ENCODE measurements around the gene LKAAEAR1. TPM values are rescaled to one million over a fixed set of nuclear protein-coding genes. Genes with fewer than 3 reads are reported as not detected.
"Not testable (repeated sequence)": the region's sequence is repeated elsewhere in the genome, so short reads cannot be mapped to it uniquely, and the experiment has no call there.

The LKAAEAR1 gene
- total RNA-seq, 1 donor: 0.72 TPM

- Histone ChIP-seq H3K4me1 (ENCODE audit: insufficient read depth, low read length) (no peaks in the 10 kb centered on the region), H3K36me3 (ENCODE audit: insufficient read depth, low read length) (no peaks in the 10 kb centered on the region), H3K27me3 (ENCODE audit: insufficient read depth, low read length) (peaks cover 7% of the 10 kb centered on the region), H4K20me1 (ENCODE audit: insufficient read depth, low read length) (no peaks in the 10 kb centered on the region), H3K4me2 (ENCODE audit: insufficient read depth, low read length) (no peak overlapping the region), H3K79me2 (ENCODE audit: insufficient read depth, low read length) (no peaks in the 10 kb centered on the region), H2AFZ (ENCODE audit: low read length) (no peak overlapping the region), H3K9me3 (ENCODE audit: low read depth, low read length) (no peaks in the 10 kb centered on the region), H3K4me3 (ENCODE audit: insufficient read depth, low read length) (no peak overlapping the region), H3K27ac (ENCODE audit: low read depth, low read length) (no peak overlapping the region)
- peak; percentile 26 for DNase-seq (ENCODE audit: insufficient read length, low spot score, missing footprints)
- TF ChIP-seq CTCF (IDR thresholded peaks at IDR 0.05; ENCODE audit: extremely low read depth, low read depth, low read length): no peak
Observed at GRCh38 chr20:64129146-64129782, 45.1 kb upstream of the LKAAEAR1 start.

GRCh38 chr20:64123517-64123916 lies 39.3 kb upstream of the LKAAEAR1 start:
- not testable (repeated sequence) for H2AFZ ChIP-seq (ENCODE audit: low read length); H3K9me3 ChIP-seq (ENCODE audit: low read depth, low read length); H3K36me3 ChIP-seq (ENCODE audit: insufficient read depth, low read length); H4K20me1 ChIP-seq (ENCODE audit: insufficient read depth, low read length); H3K4me2 ChIP-seq (ENCODE audit: insufficient read depth, low read length); H3K4me1 ChIP-seq (ENCODE audit: insufficient read depth, low read length); H3K79me2 ChIP-seq (ENCODE audit: insufficient read depth, low read length); DNase-seq (ENCODE audit: insufficient read length, low spot score, missing footprints); H3K27ac ChIP-seq (ENCODE audit: low read depth, low read length); H3K4me3 ChIP-seq (ENCODE audit: insufficient read depth, low read length)
- H3K27me3 ChIP-seq (ENCODE audit: insufficient read depth, low read length): peaks cover 27% of the 10 kb centered on the region

GRCh38 chr20:64122927-64123326 lies 38.7 kb upstream of the LKAAEAR1 start:
- not testable (repeated sequence) for H2AFZ ChIP-seq (ENCODE audit: low read length); H3K4me3 ChIP-seq (ENCODE audit: insufficient read depth, low read length); H3K4me1 ChIP-seq (ENCODE audit: insufficient read depth, low read length); H3K79me2 ChIP-seq (ENCODE audit: insufficient read depth, low read length); H4K20me1 ChIP-seq (ENCODE audit: insufficient read depth, low read length); H3K9me3 ChIP-seq (ENCODE audit: low read depth, low read length); H3K4me2 ChIP-seq (ENCODE audit: insufficient read depth, low read length); H3K36me3 ChIP-seq (ENCODE audit: insufficient read depth, low read length); H3K27ac ChIP-seq (ENCODE audit: low read depth, low read length); DNase-seq (ENCODE audit: insufficient read length, low spot score, missing footprints)
- peaks cover 25% of the 10 kb centered on the region for H3K27me3 ChIP-seq (ENCODE audit: insufficient read depth, low read length)

GRCh38 chr20:64121586-64121985 lies 37.4 kb upstream of the LKAAEAR1 start:
- TF ChIP-seq CTCF (IDR thresholded peaks at IDR 0.05; ENCODE audit: extremely low read depth, low read depth, low read length): no peak
- no peaks in the 10 kb centered on the region for H4K20me1 ChIP-seq (ENCODE audit: insufficient read depth, low read length)
- peak; percentile 9 for DNase-seq (ENCODE audit: insufficient read length, low spot score, missing footprints)

GRCh38 chr20:64119681-64120341 lies 35.6 kb upstream of the LKAAEAR1 start:
- Histone ChIP-seq H3K9me3 (ENCODE audit: low read depth, low read length) (no peaks in the 10 kb centered on the region), H3K79me2 (ENCODE audit: insufficient read depth, low read length) (no peaks in the 10 kb centered on the region), H3K4me2 (ENCODE audit: insufficient read depth, low read length) (peak overlapping the region; percentile 50), H2AFZ (ENCODE audit: low read length) (peak overlapping the region; percentile 82), H3K4me1 (ENCODE audit: insufficient read depth, low read length) (no peaks in the 10 kb centered on the region), H3K27ac (ENCODE audit: low read depth, low read length) (no peak overlapping the region), H3K36me3 (ENCODE audit: insufficient read depth, low read length) (no peaks in the 10 kb centered on the region), H3K4me3 (ENCODE audit: insufficient read depth, low read length) (peak overlapping the region; percentile 49), H4K20me1 (ENCODE audit: insufficient read depth, low read length) (no peaks in the 10 kb centered on the region), H3K27me3 (ENCODE audit: insufficient read depth, low read length) (peaks cover 24% of the 10 kb centered on the region)
- no peak for DNase-seq (ENCODE audit: insufficient read length, low spot score, missing footprints)
- no peak for TF ChIP-seq CTCF (IDR thresholded peaks at IDR 0.05; ENCODE audit: extremely low read depth, low read depth, low read length)

More at GRCh38 chr20:64121586-64121985, 37.4 kb upstream of the LKAAEAR1 start:
- Histone ChIP-seq H2AFZ (ENCODE audit: low read length) (no peak overlapping the region), H3K36me3 (ENCODE audit: insufficient read depth, low read length) (no peaks in the 10 kb centered on the region), H3K9me3 (ENCODE audit: low read depth, low read length) (no peaks in the 10 kb centered on the region), H3K27ac (ENCODE audit: low read depth, low read length) (no peak overlapping the region), H3K4me3 (ENCODE audit: insufficient read depth, low read length) (no peak overlapping the region), H3K4me1 (ENCODE audit: insufficient read depth, low read length) (no peaks in the 10 kb centered on the region), H3K4me2 (ENCODE audit: insufficient read depth, low read length) (no peak overlapping the region), H3K79me2 (ENCODE audit: insufficient read depth, low read length) (no peaks in the 10 kb centered on the region), H3K27me3 (ENCODE audit: insufficient read depth, low read length) (peaks cover 24% of the 10 kb centered on the region)

Measured in osteoblast (primary cell).